T-helper 1 cell treated with Interleukin-12 subunit alpha and Interleukin-12 subunit beta and Interleukin-4 antibody, amounts not matched to agents 30 μg/mL and 1 μg/mL, for 36 hours (primary cell): ENCODE measurements around the gene ZP3.
"Not testable (repeated sequence)": the region's sequence is repeated elsewhere in the genome, so short reads cannot be mapped to it uniquely, and the experiment has no call there.

Experiments
- H3K27ac Mint-ChIP-seq: one replicate; pipeline ENCODE4 v1.8.0; 2021; ENCODE audit warnings: mild to moderate bottlenecking, mixed read lengths
- H3K27me3 Mint-ChIP-seq: one replicate; pipeline ENCODE4 v1.8.0; 2021; ENCODE audit warnings: low read depth, mixed read lengths
- H3K36me3 Mint-ChIP-seq: one replicate; pipeline ENCODE4 v1.8.0; 2021; ENCODE audit warnings: low read depth, mixed read lengths
- H3K4me1 Mint-ChIP-seq: one replicate; pipeline ENCODE4 v1.8.0; 2021; ENCODE audit warnings: low read depth, mixed read lengths
- H3K4me3 Mint-ChIP-seq: one replicate; pipeline ENCODE4 v1.8.0; 2021; ENCODE audit warnings: mild to moderate bottlenecking, moderate library complexity, mixed read lengths
- H3K9me3 Mint-ChIP-seq: one replicate; pipeline ENCODE4 v1.8.0; 2021; ENCODE audit warnings: mixed read lengths

The ZP3 gene

DNA sequence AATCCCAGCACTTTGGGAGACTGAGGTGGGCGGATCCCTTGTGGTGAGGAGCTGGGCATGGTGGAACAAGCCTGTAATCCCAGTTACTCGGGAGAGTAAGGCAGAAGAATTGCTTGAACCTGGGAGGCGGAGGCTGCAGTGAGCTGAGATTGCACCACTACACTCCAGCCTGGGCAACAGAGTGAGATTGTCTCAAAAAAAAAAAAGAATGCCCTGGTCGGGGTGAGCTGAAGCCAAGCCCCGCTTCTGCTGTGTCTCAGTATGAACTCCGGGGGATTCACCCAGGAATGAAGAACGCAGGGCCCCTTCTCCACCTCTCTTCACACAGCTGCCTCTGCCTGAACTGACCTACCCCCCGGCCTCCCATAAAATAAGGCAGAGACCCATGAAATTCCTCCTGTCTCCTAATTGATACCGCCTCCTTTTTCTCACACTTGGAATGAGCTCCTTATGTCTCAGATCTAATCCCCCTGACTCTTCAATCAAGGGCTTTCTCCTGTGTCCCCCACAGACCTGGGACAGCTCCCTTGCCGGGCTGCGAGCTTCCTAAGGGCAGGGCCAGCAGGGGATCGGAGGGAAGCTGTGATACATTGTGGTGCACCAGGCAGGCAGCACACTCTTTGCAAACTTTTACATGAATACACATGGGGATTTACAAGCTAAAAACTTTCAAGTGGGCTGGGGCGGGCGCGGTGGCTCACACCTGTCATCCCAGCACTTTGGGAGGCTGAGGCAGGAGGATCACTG is 911 bp upstream of the ZP3 start:
- Mint-ChIP-seq H3K36me3 (peaks cover 1% of the 10 kb centered on the region), H3K27me3 (peaks cover 20% of the 10 kb centered on the region), H3K27ac (peak overlapping the region; percentile 41), H3K4me1 (peaks cover 22% of the 10 kb centered on the region), H3K4me3 (no peak overlapping the region), H3K9me3 (no peaks in the 10 kb centered on the region)

DNA sequence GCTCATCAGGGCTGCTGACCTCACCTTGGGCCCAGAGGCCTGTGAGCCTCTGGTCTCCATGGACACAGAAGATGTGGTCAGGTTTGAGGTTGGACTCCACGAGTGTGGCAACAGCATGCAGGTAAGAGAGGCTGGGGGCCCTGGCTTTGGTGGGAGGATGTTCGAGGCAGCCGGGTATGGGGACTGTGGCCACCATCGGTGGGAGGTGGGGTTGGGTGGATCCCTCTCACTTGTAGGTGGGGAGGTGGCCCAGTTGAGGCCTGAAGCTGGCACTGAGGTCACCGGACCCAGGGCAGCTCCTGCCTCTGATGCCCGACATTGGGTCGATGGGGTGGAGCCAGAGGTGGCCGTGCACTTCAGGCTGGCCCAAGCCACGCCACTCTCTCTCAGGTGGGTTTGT is 406 bp downstream of the ZP3 start:
- peak overlapping the region; percentile 85 for H3K27ac Mint-ChIP-seq
- peak overlapping the region; percentile 57 for H3K4me3 Mint-ChIP-seq
- H3K27me3 Mint-ChIP-seq: peaks cover 17% of the 10 kb centered on the region
- H3K36me3 Mint-ChIP-seq: peaks cover 1% of the 10 kb centered on the region
- H3K9me3 Mint-ChIP-seq: no peaks in the 10 kb centered on the region
- peaks cover 19% of the 10 kb centered on the region for H3K4me1 Mint-ChIP-seq

DNA sequence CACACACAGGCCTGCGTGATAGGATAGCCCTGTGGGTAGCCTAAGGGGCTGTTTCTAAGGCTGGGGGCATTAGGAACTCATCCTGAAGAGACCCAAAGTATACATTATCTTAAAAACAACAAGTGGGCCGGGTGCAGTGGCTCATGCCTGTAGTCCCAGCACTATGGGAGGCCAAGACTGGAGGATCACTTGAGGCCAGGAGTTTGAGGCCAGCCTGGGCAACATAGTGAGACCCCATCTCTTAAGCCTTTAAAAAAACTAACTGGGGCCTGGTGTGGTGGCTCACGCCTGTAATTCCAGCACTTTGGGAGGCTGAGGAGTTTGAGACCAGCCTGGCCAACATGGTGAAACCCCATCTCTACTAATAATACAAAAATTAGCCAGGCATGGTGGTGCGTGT is 808 bp downstream of the ZP3 start:
- H3K9me3 Mint-ChIP-seq, H3K4me3 Mint-ChIP-seq, H3K36me3 Mint-ChIP-seq, H3K27ac Mint-ChIP-seq: not testable (repeated sequence)
- Mint-ChIP-seq H3K27me3 (peaks cover 13% of the 10 kb centered on the region), H3K4me1 (peaks cover 19% of the 10 kb centered on the region)

DNA sequence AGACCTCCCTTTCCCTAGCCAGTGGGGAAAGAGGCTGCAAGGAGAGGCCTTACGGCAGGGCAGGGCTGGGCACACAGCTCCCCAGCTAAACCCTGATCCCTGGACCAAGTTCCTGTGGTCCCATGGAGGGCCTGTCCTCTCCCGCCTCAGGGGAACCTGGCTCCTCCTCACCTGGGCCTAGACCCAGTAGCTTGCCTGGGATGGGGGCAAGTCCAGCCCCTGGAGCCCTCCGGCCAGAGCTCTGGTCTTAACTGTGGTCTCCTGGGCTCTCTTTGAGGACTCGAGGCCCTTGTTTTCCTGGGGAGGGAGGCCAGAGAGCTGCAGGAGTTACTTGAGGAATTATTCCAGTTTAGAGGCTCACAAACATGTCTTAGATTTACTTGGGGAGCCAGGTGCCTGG is 1.5 kb downstream of the ZP3 start:
- Mint-ChIP-seq H3K4me1 (peaks cover 19% of the 10 kb centered on the region), H3K36me3 (peaks cover 1% of the 10 kb centered on the region), H3K4me3 (no peak overlapping the region), H3K27me3 (peaks cover 13% of the 10 kb centered on the region), H3K27ac (no peak overlapping the region), H3K9me3 (no peaks in the 10 kb centered on the region)

DNA sequence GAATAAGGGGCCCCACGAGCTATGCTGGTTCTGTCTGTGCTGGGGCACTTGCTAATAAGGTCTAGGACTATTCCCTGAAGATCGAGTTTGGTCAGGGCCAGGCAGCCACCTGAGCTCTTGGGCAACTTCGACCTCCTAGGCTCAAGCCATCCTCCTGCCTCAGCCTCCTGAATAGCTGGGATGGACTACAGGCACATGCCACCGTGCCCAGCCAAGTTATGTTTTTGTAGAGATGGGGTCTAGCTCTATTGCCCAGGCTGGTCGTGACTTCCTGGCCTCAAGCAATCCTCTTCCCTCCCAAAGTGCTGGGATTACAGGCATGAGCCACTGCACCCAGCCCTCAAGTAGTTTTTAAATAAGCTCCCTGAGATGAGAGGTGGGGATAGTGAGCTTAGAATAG is 2.9 kb downstream of the ZP3 start:
- H3K4me1 Mint-ChIP-seq: peaks cover 19% of the 10 kb centered on the region
- H3K9me3 Mint-ChIP-seq: no peaks in the 10 kb centered on the region
- peaks cover 1% of the 10 kb centered on the region for H3K36me3 Mint-ChIP-seq
- peaks cover 13% of the 10 kb centered on the region for H3K27me3 Mint-ChIP-seq
- no peak overlapping the region for H3K27ac Mint-ChIP-seq
- H3K4me3 Mint-ChIP-seq: no peak overlapping the region

DNA sequence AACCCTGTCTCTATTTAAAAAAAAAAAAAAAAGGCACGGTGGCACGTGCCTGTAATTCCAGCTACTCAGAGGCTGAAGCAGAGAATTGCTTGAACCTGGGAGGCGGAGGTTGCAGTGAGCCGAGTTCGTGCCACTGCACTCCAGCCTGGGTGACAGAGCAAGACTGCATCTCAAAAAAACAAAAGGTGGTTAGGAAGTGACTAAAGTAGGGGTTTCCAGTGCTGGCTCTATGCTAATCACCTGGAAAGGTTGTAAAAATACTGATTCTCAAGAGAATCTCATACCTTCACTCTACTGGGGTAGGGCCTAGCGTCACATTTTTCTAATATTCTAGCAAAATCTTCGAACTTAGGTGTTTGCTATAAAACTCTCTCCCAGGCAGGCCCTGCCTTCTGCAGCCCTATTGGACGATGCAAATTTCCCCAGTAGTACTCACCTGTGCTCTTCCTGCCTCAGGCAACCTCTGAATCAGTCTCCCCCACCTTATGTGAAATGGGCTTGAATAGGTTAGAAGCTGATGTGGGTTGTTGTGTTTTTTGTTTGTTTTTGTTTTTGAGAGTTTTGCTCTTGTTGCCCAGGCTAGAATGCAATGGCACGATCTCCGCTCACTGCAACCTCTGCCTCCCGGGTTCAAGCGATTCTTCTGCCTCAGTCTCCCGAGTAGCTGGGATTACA is 3.5 kb downstream of the ZP3 start:
- H3K27ac Mint-ChIP-seq: no peak overlapping the region
- peaks cover 7% of the 10 kb centered on the region for H3K27me3 Mint-ChIP-seq
- H3K36me3 Mint-ChIP-seq: peaks cover 1% of the 10 kb centered on the region

DNA sequence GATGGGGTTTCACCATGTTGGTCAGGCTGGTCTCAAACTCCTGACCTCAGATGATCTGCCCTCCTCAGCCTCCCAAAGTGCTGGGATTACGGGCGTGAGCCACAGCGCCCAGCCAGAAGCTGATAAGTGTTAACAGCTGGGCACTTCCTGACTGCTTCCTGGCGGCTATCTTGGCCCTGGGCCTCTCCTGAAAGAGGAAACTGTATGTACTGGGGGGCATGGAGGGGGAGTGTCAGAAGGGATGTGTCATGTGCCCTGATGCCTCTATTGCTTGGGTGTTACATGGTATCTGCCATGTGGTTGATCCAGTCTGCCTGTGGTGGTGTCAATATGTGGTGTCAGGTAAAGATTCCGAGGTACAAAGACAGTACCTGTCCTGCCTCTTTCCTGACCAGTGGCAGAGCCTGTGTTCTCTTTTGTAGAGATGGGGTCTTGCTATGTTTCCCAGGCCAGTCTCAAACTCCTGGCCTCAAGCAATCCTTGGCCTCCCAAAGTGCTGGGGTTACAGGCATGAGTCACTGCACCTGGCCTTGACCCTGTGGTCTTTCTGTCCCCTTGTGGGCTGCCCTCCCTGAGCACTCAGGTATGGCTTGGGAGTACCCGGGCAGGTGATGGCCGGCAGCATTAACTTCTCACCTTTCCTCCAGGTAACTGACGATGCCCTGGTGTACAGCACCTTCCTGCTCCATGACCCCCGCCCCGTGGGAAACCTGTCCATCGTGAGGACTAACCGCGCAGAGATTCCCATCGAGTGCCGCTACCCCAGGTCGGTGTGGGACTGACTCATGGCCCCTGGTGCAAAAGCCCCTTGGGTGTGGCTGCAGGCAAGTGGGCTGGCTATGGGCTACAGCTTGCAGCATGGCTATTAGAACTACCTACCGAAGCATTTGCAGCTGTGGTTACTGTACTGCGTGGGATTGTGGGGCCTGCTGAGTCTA is 4.4 kb downstream of the ZP3 start:
- H3K4me1 Mint-ChIP-seq: peaks cover 11% of the 10 kb centered on the region
- peaks cover 1% of the 10 kb centered on the region for H3K36me3 Mint-ChIP-seq
- peaks cover under 1% of the 10 kb centered on the region for H3K27me3 Mint-ChIP-seq
- no peak overlapping the region for H3K27ac Mint-ChIP-seq
- H3K4me3 Mint-ChIP-seq: no peak overlapping the region
- H3K9me3 Mint-ChIP-seq: no peaks in the 10 kb centered on the region

More for the DNA sequence above, 3.5 kb downstream of the ZP3 start:
- Mint-ChIP-seq H3K4me1 (peaks cover 17% of the 10 kb centered on the region), H3K9me3 (no peaks in the 10 kb centered on the region), H3K4me3 (no peak overlapping the region)

DNA sequence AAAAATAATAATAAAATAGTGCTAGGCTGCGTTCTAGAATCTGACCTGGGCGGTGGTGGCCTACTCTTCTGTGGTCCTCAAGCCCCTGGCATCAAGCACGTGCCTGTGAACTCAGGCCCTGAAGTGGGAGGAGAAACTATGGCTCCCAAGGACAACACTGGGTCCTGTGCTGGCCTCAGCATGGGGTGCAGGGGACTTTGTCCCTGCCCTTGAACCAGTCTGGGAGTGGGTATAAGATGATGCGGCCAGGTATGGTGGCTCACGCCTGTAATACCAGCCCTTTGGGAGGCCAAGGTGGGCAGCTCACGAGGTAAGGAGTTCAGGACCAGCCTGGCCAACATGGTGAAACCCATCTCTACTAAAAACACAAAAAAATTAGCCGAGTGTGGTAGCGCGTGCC is 5.5 kb downstream of the ZP3 start:
- H3K36me3 Mint-ChIP-seq: peaks cover 2% of the 10 kb centered on the region
- peaks cover 2% of the 10 kb centered on the region for H3K4me1 Mint-ChIP-seq
- no peak overlapping the region for H3K4me3 Mint-ChIP-seq
- no peak overlapping the region for H3K27ac Mint-ChIP-seq
- H3K9me3 Mint-ChIP-seq: no peaks in the 10 kb centered on the region
- no peaks in the 10 kb centered on the region for H3K27me3 Mint-ChIP-seq

DNA sequence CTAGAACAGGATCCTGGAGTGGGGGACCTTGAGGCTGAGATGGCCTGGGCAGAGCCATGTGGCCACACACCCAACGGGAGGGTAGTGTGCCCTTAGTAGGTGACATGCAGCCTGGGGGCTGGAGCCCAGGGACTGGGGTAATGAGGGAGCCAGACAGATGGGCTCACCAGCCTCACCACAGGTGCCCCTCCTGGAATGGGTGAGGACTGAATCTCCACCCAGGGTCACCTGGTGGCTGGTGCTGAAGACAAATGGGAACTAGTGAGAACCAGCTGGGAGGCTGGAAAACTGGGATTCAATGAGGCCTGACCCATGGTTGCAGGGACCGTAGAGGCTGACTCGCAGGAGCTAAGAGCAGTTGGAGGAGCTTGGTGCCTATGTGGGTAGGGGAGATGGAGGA is 6.1 kb downstream of the ZP3 start:
- no peak overlapping the region for H3K27ac Mint-ChIP-seq
- peaks cover 2% of the 10 kb centered on the region for H3K4me1 Mint-ChIP-seq
- H3K36me3 Mint-ChIP-seq: peaks cover 2% of the 10 kb centered on the region
- H3K9me3 Mint-ChIP-seq: no peaks in the 10 kb centered on the region
- no peaks in the 10 kb centered on the region for H3K27me3 Mint-ChIP-seq
- H3K4me3 Mint-ChIP-seq: no peak overlapping the region

DNA sequence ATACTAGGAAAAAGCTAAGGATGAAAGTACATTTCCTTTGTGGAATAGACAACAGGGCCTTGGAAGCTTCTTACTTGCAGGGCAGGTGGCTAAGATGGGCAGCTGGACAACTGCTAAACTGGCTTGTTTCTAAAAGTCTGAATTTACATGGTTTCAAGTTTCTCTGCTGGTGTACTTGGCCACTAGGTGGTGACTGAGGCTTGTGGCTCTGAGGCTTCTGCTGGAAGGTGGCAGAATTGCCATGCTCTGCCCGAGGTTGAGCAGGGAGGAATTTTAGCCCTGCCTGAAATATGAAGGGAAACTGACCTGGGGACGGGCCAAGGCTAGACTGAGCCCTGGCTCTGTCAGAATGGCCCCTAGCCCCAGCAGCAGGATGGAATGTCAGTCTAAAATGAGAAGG is 13.1 kb downstream of the ZP3 start:
- H3K36me3 Mint-ChIP-seq, H3K27ac Mint-ChIP-seq: not testable (repeated sequence)

DNA sequence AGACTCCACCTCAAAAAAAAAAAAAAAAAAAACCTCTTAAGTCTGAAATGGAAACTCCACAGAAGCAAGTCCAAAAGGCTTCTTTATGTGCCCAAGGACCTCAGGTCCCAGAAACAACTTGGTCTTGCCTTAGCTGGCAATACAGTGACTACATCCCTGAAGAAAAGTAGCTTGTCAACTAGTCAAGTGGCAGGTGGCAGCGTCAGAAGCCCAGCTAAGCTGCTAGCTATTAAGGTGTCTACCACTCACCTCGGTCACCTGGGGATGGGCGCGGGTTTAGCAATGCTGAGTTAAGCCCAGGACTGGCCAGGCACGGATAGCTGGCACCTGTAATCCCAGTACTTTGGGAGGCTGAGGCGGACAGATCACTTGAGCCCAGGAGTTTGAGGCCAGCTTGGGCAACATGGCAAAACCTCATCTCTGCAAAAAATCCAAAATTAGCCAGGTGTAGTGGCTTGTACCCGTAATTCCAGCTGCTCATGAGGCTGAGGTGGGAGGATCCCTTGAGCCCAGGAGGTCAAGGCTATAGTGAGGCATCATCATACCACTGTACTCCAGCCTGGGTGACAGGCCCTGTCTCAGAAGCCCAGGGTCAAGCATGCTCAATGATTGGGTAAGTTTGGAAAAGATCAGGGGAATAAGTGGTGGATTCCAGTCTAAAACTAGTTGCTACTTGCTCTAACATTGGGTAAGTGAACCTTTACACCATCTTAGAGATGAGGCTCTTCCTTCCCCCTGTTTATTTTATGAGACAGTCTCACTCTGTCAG is 14.6 kb downstream of the ZP3 start:
- not testable (repeated sequence) for H3K36me3 Mint-ChIP-seq, H3K4me1 Mint-ChIP-seq, H3K27ac Mint-ChIP-seq, H3K4me3 Mint-ChIP-seq, H3K9me3 Mint-ChIP-seq, H3K27me3 Mint-ChIP-seq

More for the DNA sequence above, 13.1 kb downstream of the ZP3 start:
- H3K27me3 Mint-ChIP-seq, H3K4me1 Mint-ChIP-seq, H3K4me3 Mint-ChIP-seq, H3K9me3 Mint-ChIP-seq: not testable (repeated sequence)

DNA sequence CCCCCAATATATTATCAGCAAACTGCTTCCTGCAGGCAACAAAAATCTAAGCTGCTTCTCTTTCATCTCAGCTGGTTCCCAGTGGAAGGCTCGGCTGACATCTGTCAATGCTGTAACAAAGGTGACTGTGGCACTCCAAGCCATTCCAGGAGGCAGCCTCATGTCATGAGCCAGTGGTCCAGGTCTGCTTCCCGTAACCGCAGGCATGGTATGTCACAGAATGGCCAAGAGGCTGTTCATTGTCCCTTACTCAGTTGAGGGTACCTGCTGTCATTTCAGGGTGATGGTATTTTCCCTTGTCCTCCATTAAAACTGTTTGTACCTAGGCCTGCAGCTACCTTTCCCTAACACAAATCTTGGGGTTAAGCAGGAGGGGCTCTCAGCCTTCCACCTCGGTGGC is 15.7 kb downstream of the ZP3 start:
- H3K9me3 Mint-ChIP-seq, H3K27me3 Mint-ChIP-seq, H3K36me3 Mint-ChIP-seq, H3K4me1 Mint-ChIP-seq, H3K4me3 Mint-ChIP-seq, H3K27ac Mint-ChIP-seq: not testable (repeated sequence)

DNA sequence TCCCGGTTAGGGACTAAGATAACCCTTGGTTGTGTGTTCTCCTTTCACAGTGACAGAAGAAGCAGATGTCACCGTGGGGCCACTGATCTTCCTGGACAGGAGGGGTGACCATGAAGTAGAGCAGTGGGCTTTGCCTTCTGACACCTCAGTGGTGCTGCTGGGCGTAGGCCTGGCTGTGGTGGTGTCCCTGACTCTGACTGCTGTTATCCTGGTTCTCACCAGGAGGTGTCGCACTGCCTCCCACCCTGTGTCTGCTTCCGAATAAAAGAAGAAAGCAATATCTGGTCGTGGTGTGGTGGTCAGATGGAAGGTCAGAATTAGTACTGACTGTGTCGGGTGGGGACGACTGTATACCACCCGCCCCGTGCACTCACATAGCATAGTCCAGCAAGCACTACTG is 17.0 kb downstream of the ZP3 start:
- H3K4me1 Mint-ChIP-seq, H3K9me3 Mint-ChIP-seq, H3K36me3 Mint-ChIP-seq: not testable (repeated sequence)

DNA sequence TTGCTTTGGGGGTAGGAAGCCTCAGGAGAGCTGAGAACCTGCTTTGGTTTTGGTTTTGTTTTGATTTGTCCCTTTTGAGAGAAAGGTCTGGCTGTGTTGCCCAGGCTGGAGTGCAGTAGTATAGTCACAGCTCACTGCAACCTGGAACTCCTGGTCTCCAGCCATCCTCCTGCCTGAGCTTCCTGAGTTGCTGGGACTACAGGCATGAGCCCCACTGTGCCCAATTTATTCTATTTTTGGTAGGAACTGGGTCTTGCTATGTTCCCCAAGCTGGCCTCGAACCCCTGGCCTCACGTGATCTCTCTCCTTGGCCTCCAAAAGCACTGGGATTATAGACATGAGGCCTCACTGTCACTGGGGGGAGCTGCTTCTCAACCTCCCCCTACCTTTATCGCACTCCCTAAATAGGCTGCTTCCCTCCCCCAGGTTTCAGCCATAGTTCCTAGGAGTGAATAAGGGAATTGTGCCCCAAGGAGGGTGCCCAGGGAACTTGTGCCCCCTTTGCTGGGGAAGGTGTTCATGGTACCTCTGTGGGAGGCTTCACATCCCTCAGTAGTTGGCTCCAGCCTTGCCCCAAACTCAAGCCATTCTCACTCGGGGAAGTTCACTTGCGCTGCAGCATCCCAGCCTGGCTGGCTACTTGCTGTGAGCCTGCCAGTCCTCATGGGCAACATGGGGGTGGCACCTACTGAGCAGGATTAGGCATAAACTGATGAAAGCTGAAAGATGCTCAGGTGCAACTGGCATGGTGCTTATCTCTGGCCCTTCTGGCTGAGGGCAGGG is 18.1 kb downstream of the ZP3 start:
- not testable (repeated sequence) for H3K27me3 Mint-ChIP-seq, H3K27ac Mint-ChIP-seq, H3K4me1 Mint-ChIP-seq, H3K36me3 Mint-ChIP-seq, H3K9me3 Mint-ChIP-seq, H3K4me3 Mint-ChIP-seq

More for the DNA sequence above, 17.0 kb downstream of the ZP3 start:
- not testable (repeated sequence) for H3K27ac Mint-ChIP-seq, H3K4me3 Mint-ChIP-seq, H3K27me3 Mint-ChIP-seq
